ENCODE measurements around the gene CDH10. TPM values are rescaled to one million over a fixed set of nuclear protein-coding genes. Genes with fewer than 3 reads are reported as not detected.

CDH10 gene
- total and polyA plus RNA-seq, 7 experiments from 2014 or later = not detected

GRCh38 chr5:24480952-24481351 lies 163.8 kb downstream of the CDH10 start:
- Mint-ChIP-seq H3K9me3 (peaks cover 0 to 15% (median 7%) of the 10 kb centered on the region in 11 donors), H3K27me3 (no peaks in the 10 kb centered on the region), H3K36me3 (no peaks in the 10 kb centered on the region), H3K4me1 (no peaks in the 10 kb centered on the region), H3K27ac (no peak overlapping the region), H3K4me3 (no peak overlapping the region)
- Histone ChIP-seq H3K4me1 (ENCODE audit: control insufficient read depth in 2 of 2, insufficient read depth in 2 of 2, low read length in 2 of 2) (no peaks in the 10 kb centered on the region), H3K4me3 (ENCODE audit: low read length) (no peak overlapping the region), H3K9me3 (ENCODE audit: control insufficient read depth in 2 of 3, low read length in 3 of 3) (peaks cover 0 to 3% (median 0%) of the 10 kb centered on the region in 3 experiments), H3K27ac (ENCODE audit: low read depth, low read length) (no peak overlapping the region), H3K27me3 (ENCODE audit: control insufficient read depth in 2 of 2, insufficient read depth in 2 of 2, low read length in 2 of 2) (no peaks in the 10 kb centered on the region), H3K36me3 (ENCODE audit: control insufficient read depth in 2 of 3, insufficient read depth in 3 of 3, low read length in 3 of 3) (no peaks in the 10 kb centered on the region)
- ChIA-PET CTCF (no interaction called here), POLR2A (no interaction called here)
- intact Hi-C loops (cut with micrococcal nuclease) = no loop called here
- DNase-seq = no peak
- no peak for ATAC-seq

DNA sequence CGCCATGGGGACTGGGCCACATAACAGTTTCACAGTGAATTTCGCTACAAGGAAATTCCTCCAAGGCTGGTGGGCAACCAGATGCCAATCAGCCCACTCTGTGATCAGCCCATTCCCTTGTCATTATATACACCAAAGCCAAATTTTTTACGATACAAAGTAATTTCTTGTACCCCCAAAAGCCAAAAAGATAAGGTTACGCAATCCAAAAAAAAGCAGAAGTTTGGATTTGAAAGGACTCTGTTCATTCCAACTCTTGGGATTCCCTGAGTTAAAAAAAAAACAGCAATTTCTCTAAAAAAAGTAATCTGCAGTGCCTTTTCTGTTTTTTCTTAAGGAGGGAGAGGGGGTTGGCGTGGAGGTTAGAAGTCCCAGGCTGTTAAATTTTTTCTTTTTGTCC lies 166.8 kb downstream of the CDH10 start:
- Histone ChIP-seq H3K36me3 (ENCODE audit: control insufficient read depth in 2 of 3, insufficient read depth in 3 of 3, low read length in 3 of 3) (no peaks in the 10 kb centered on the region), H3K27me3 (ENCODE audit: control insufficient read depth in 2 of 2, insufficient read depth in 2 of 2, low read length in 2 of 2) (no peaks in the 10 kb centered on the region), H3K4me3 (ENCODE audit: low read length) (no peak overlapping the region), H3K9me3 (ENCODE audit: control insufficient read depth in 2 of 3, low read length in 3 of 3) (peaks cover 0 to 3% (median 0%) of the 10 kb centered on the region in 3 experiments), H3K4me1 (ENCODE audit: control insufficient read depth in 2 of 2, insufficient read depth in 2 of 2, low read length in 2 of 2) (no peaks in the 10 kb centered on the region), H3K27ac (ENCODE audit: low read depth, low read length) (no peak overlapping the region)
- ATAC-seq (no peak), DNase-seq (no peak)
- Mint-ChIP-seq H3K36me3 (no peaks in the 10 kb centered on the region), H3K4me1 (no peaks in the 10 kb centered on the region), H3K27me3 (no peaks in the 10 kb centered on the region), H3K9me3 (peaks cover 0 to 24% (median 9%) of the 10 kb centered on the region in 11 donors), H3K27ac (no peak overlapping the region), H3K4me3 (no peak overlapping the region)
- intact Hi-C loops (cut with micrococcal nuclease) = no loop called here
- ChIA-PET CTCF (no interaction called here), POLR2A (no interaction called here)

- Histone ChIP-seq H3K4me1 (ENCODE audit: control insufficient read depth in 2 of 2, insufficient read depth in 2 of 2, low read length in 2 of 2) (no peaks in the 10 kb centered on the region), H3K27me3 (ENCODE audit: control insufficient read depth in 2 of 2, insufficient read depth in 2 of 2, low read length in 2 of 2) (no peaks in the 10 kb centered on the region), H3K4me3 (ENCODE audit: low read length) (no peak overlapping the region), H3K9me3 (ENCODE audit: control insufficient read depth in 2 of 3, low read length in 3 of 3) (peaks cover 0 to 3% (median 0%) of the 10 kb centered on the region in 3 experiments), H3K27ac (ENCODE audit: low read depth, low read length) (no peak overlapping the region), H3K36me3 (ENCODE audit: control insufficient read depth in 2 of 3, insufficient read depth in 3 of 3, low read length in 3 of 3) (no peaks in the 10 kb centered on the region)
- no peaks in the 10 kb centered on the region for H3K4me1 Mint-ChIP-seq
- H3K9me3 Mint-ChIP-seq = peaks cover 0 to 31% (median 8%) of the 10 kb centered on the region in 11 donors
- no peak for DNase-seq
- POLR2A ChIA-PET = no interaction called here
- H3K27me3 Mint-ChIP-seq = no peaks in the 10 kb centered on the region
- no peak overlapping the region for H3K27ac Mint-ChIP-seq
- no peak overlapping the region for H3K4me3 Mint-ChIP-seq
- H3K36me3 Mint-ChIP-seq = no peaks in the 10 kb centered on the region
- no peak for ATAC-seq
- intact Hi-C loops (cut with micrococcal nuclease) = no loop called here
- CTCF ChIA-PET = no interaction called here
Observed at GRCh38 chr5:24475101-24475500, 169.7 kb downstream of the CDH10 start.

GRCh38 chr5:24474685-24475084 lies 170.1 kb downstream of the CDH10 start:
- no peak for DNase-seq
- ChIA-PET POLR2A (no interaction called here), CTCF (no interaction called here)
- Mint-ChIP-seq H3K4me1 (no peaks in the 10 kb centered on the region), H3K4me3 (no peak overlapping the region), H3K27ac (no peak overlapping the region), H3K27me3 (no peaks in the 10 kb centered on the region), H3K9me3 (peaks cover 0 to 31% (median 8%) of the 10 kb centered on the region in 11 donors), H3K36me3 (no peaks in the 10 kb centered on the region)
- intact Hi-C loops (cut with micrococcal nuclease) = no loop called here
- Histone ChIP-seq H3K4me1 (ENCODE audit: control insufficient read depth in 2 of 2, insufficient read depth in 2 of 2, low read length in 2 of 2) (no peaks in the 10 kb centered on the region), H3K27me3 (ENCODE audit: control insufficient read depth in 2 of 2, insufficient read depth in 2 of 2, low read length in 2 of 2) (no peaks in the 10 kb centered on the region), H3K27ac (ENCODE audit: low read depth, low read length) (no peak overlapping the region), H3K4me3 (ENCODE audit: low read length) (no peak overlapping the region), H3K9me3 (ENCODE audit: control insufficient read depth in 2 of 3, low read length in 3 of 3) (peaks cover 0 to 1% (median 0%) of the 10 kb centered on the region in 3 experiments), H3K36me3 (ENCODE audit: control insufficient read depth in 2 of 3, insufficient read depth in 3 of 3, low read length in 3 of 3) (no peaks in the 10 kb centered on the region)
- ATAC-seq = no peak

GRCh38 chr5:24472518-24472917 lies 172.3 kb downstream of the CDH10 start:
- no peaks in the 10 kb centered on the region for H3K4me1 ChIP-seq (ENCODE audit: control insufficient read depth in 2 of 2, insufficient read depth in 2 of 2, low read length in 2 of 2)
- Mint-ChIP-seq H3K27ac (no peak overlapping the region), H3K9me3 (peaks cover 0 to 22% (median 9%) of the 10 kb centered on the region in 11 donors), H3K4me3 (no peak overlapping the region), H3K4me1 (no peaks in the 10 kb centered on the region), H3K36me3 (no peaks in the 10 kb centered on the region), H3K27me3 (no peaks in the 10 kb centered on the region)
- H3K9me3 ChIP-seq (ENCODE audit: control insufficient read depth in 2 of 3, low read length in 3 of 3) = no peaks in the 10 kb centered on the region
- ATAC-seq (no peak), DNase-seq (no peak)
- intact Hi-C loops (cut with micrococcal nuclease) = no loop called here
- ChIA-PET CTCF (no interaction called here), POLR2A (no interaction called here)
- H3K27me3 ChIP-seq (ENCODE audit: control insufficient read depth in 2 of 2, insufficient read depth in 2 of 2, low read length in 2 of 2) = no peaks in the 10 kb centered on the region
- H3K4me3 ChIP-seq (ENCODE audit: low read length) = no peak overlapping the region
- H3K27ac ChIP-seq (ENCODE audit: low read depth, low read length) = no peak overlapping the region
- H3K36me3 ChIP-seq (ENCODE audit: control insufficient read depth in 2 of 3, insufficient read depth in 3 of 3, low read length in 3 of 3) = no peaks in the 10 kb centered on the region

- Histone ChIP-seq H3K4me1 (ENCODE audit: control insufficient read depth in 2 of 2, insufficient read depth in 2 of 2, low read length in 2 of 2) (no peaks in the 10 kb centered on the region), H3K27me3 (ENCODE audit: control insufficient read depth in 2 of 2, insufficient read depth in 2 of 2, low read length in 2 of 2) (no peaks in the 10 kb centered on the region), H3K27ac (ENCODE audit: low read depth, low read length) (no peak overlapping the region), H3K36me3 (ENCODE audit: control insufficient read depth in 2 of 3, insufficient read depth in 3 of 3, low read length in 3 of 3) (no peaks in the 10 kb centered on the region), H3K4me3 (ENCODE audit: low read length) (no peak overlapping the region), H3K9me3 (ENCODE audit: control insufficient read depth in 2 of 3, low read length in 3 of 3) (no peaks in the 10 kb centered on the region)
- Mint-ChIP-seq H3K27me3 (no peaks in the 10 kb centered on the region), H3K4me1 (no peaks in the 10 kb centered on the region), H3K4me3 (no peak overlapping the region), H3K36me3 (peaks cover 0 to 4% (median 0%) of the 10 kb centered on the region in 5 donors), H3K27ac (no peak overlapping the region), H3K9me3 (peaks cover 0 to 33% (median 9%) of the 10 kb centered on the region in 11 donors)
- intact Hi-C loops (cut with micrococcal nuclease) = no loop called here
- no peak for DNase-seq
- ChIA-PET POLR2A (no interaction called here), CTCF (no interaction called here)
- no peak for ATAC-seq
Observed at GRCh38 chr5:24444414-24444813, 200.4 kb downstream of the CDH10 start.

GRCh38 chr5:24439465-24439864 lies 205.3 kb downstream of the CDH10 start:
- H3K4me1 Mint-ChIP-seq = no peaks in the 10 kb centered on the region
- no peaks in the 10 kb centered on the region for H3K36me3 ChIP-seq (ENCODE audit: control insufficient read depth in 2 of 3, insufficient read depth in 3 of 3, low read length in 3 of 3)
- ATAC-seq = no peak
- H3K4me3 ChIP-seq (ENCODE audit: low read length) = no peak overlapping the region
- POLR2A ChIA-PET = no interaction called here
- H3K36me3 Mint-ChIP-seq = peaks cover 0 to 4% (median 0%) of the 10 kb centered on the region in 5 donors
- no peaks in the 10 kb centered on the region for H3K9me3 ChIP-seq (ENCODE audit: control insufficient read depth in 2 of 3, low read length in 3 of 3)
- H3K4me1 ChIP-seq (ENCODE audit: control insufficient read depth in 2 of 2, insufficient read depth in 2 of 2, low read length in 2 of 2) = no peaks in the 10 kb centered on the region
- H3K4me3 Mint-ChIP-seq = no peak overlapping the region
- H3K27ac Mint-ChIP-seq = no peak overlapping the region
- no peaks in the 10 kb centered on the region for H3K27me3 Mint-ChIP-seq
- CTCF ChIA-PET = no interaction called here
- intact Hi-C loops (cut with micrococcal nuclease) = no loop called here
- H3K27ac ChIP-seq (ENCODE audit: low read depth, low read length) = no peak overlapping the region
- no peak for DNase-seq
- peaks cover 0 to 16% (median 9%) of the 10 kb centered on the region in 11 donors for H3K9me3 Mint-ChIP-seq
- no peaks in the 10 kb centered on the region for H3K27me3 ChIP-seq (ENCODE audit: control insufficient read depth in 2 of 2, insufficient read depth in 2 of 2, low read length in 2 of 2)

All from naive thymus-derived CD4-positive, alpha-beta T cell (primary cell).